HTERT RPE-1 (cell line): ENCODE measurements around the gene EGLN1.

Experiments used
- in situ Hi-C: fragments of 300-500 bp; cut with MboI; formaldehyde crosslinking; loops from 4 replicates; pipeline ENCODE4 v1.14.3; 2020; ENCODE audit warnings: low sequenced_read_pairs

Gene EGLN1

GRCh38 chr1:231421546-231421970 lies 529 bp downstream of the EGLN1 start:
- in situ Hi-C loops = no loop called here

- in situ Hi-C loops = no loop called here
Observed at GRCh38 chr1:231420959-231421545, 1.0 kb downstream of the EGLN1 start.

DNA sequence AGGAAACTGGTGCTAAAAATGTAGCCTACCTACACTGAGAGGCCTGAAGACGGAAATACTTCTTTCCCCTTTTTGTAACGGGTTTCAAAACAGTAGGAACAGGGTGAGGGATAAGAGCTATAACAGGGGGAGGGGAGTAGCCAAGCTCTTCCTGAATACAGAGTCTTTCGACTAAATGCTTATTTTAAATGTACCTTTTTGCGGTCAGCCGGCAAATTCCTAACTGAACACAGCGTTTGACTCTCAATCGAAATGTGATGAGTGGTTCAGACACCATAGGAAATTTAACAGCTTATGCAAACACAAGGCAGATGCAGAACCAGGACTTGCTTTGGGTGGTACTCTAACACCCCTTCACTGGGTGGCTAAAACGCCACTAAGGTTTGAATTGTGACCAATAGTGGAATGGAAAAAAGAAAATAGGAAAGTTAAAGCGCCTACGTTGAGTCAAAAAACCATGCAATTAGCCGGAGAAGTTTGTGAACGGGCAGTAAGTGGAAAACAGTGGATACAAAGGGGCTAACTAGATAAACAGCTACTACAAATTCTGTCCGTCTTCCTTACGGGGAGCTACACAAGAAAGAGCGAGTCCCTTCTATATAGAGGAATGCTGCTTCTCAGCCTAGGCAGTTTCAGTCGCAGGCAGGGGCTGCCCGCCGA lies 1.7 kb downstream of the EGLN1 start:
- in situ Hi-C loops = no loop called here

- in situ Hi-C loops = no loop called here
Observed at GRCh38 chr1:231419738-231420298, 2.3 kb downstream of the EGLN1 start.

DNA sequence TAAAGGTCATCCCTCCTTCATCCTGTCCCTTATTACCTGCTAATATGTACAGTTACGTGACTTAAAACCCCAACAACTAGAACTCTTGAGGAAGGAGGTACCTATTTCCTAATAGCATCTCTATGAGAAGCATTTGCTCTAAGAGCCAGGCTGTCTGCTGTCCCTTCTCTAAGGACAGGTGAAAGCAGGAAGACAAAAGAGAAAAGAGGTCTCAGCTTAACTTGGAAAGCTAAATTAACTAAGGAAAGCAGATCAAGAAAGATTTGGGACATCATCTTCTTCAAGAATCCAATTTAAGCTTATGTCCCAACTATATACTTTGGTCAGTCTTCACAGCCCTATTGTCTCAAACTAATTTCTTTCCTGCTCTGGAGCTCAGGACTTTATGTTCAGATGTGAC lies 2.9 kb downstream of the EGLN1 start:
- in situ Hi-C loops = no loop called here

GRCh38 chr1:231418741-231419107 lies 3.4 kb downstream of the EGLN1 start:
- in situ Hi-C loops = no loop called here

DNA sequence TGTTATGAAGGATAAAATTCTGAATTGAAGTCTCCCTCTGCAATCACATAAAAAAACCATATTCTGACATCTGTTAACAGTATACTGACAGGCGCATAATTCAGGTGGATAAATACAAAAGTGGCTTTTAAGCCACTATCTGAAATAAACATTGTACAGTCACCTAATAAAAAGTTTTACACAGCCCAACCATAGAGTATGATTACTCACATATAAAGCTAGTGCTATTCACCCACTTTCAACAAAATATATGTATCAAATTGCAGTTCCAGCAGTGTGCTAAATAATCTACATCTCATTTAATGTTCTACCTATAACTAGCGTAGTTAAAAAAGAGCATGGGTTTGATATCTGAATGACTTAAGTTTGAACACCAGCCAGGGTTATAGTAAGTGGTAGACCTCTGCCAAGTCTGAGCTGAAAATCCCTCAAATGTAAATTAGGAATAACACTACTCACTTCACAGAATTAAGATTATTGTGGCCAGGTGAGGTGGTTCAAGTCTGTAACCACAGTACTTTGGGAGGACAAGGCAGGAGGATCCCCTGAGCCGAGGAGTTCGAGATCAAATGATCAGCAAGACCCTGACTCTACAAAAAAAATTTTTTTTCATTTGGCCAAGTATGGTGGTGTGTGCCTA lies 3.9 kb downstream of the EGLN1 start:
- in situ Hi-C loops = no loop called here

DNA sequence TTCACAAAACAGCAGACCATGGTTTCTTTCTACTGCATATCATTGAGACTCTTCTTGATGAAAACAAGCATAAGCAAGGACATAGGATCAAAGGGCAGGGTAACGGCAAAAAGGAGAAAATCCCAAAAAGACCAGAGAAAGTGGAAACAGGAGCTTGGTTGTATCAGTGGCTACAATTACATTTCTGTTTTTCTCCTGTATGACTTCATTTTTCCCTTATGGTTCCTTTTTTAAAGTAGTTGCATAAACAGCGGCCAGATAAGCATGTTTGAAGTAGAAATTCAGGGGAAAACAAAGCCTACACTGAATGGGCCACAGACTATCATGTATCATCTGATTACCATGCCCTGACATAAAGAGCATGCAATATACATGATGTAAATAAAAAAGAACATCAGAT lies 4.6 kb downstream of the EGLN1 start:
- in situ Hi-C loops = no loop called here

DNA sequence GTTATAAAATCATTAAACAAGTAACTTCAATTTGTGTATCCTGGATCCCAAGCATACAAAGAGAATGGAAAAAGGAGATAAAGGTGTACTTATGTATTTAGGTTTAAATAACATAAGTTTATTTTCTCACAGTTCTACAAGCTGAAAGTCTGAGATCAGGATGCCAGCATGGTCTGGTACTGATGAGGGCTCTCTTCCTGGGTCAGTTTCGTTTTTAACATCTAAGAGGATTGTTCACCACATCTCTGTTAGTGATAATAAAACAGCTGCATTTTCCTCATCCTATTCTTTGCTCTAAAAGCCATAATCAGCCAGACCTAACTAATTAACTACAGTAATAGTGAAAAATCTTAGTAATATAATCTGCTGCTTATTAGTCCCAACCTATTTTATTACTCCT lies 5.2 kb downstream of the EGLN1 start:
- in situ Hi-C loops = no loop called here

DNA sequence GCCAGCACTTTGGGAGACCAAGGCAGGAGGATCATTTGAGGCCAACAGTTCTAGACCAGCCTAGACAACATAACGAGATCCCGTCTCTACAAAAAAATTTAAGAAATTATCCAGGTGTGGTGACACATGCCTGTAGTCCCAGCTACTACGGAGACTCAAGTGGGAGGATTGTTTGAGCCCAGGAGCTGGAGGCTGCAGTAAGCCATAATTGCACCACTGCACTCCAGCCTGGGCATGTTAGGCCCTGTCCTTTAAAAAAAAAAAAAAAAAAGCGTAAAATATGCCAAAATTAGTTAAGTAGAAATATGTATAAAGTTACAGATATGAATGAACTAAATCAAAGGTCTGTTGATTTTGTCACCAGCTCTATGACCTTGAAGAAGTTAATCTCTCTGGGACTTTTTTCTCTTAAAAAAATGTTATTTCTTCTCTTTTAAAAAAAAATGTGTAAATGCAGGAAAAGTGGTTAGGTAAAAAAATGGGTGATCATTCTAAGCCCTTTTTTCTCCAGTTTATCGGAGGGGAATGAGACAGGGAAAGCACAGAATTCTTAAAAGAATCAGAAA lies 7.0 kb downstream of the EGLN1 start:
- in situ Hi-C loops = no loop called here

DNA sequence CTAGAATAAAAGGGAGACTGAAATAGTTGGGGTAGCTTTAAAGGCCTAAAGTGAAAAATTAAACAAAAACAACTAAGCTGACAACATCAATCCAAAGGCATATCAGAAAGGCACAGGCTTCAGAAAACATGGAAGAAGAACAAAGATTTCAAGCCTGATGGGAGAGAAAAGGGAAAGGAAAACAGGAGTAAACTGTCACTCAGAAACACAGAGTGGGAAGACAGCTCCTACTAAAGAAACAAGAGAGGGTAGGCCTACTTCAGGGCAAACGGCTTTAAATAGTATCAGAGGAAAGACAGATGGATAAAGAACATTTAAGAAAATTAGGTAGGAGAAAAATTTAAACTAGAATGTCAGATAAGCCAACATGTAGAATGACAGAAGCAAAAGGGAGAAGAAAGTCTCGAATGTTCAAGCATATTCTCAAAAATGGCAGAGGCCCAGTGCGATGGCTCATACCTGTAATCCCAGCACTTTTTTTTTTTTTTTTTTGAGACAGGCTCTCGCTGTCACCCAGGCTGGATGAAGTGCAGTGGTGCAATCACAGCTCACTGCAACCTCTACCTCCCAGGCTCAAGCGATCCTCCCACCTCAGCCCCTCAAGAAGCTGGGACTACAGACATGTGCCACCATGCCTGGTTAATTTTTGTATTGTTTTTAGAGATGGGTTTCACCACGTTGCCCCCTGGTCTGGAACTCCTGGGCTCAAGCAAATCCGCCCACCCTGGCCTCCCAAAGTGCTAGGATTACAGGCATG lies 7.6 kb downstream of the EGLN1 start:
- in situ Hi-C loops = no loop called here

DNA sequence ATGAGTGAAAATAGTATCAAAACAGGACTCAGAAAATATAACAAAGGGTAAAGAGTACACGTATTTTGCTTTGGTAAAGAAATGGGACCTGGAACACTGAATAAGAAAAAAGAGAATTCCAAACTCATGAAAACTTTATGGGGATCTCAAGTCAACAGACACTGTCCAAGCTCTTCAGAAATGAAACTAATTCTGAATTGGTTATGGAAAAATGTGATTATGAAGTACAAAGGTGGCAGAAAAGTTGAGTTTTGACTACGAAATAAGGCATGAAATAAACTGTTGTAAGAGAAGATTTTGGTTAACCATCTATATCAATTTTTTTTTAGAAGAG lies 8.4 kb downstream of the EGLN1 start:
- in situ Hi-C loops = no loop called here

DNA sequence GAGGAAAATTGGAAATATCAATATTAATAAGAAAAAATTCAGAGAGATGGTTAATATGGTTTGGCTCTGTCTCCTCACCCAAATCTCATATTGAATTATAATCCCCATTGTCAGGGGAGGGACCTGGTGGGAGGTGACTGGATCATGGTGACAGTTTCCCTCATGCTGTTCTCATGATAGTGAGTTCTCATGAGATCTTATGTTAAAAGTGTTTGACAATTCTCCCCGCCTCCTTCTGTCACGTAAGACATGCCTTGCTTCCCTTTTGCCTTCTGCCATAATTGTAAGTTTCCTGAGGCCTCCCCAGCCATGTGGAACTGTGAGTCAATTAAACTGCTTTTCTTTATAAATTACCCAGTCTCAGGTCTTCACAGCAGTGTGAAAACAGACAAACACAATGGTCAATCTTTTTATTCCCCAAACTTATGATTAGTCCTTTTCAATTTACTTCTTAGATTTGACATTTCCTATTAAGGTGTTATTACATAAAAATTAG lies 11.0 kb downstream of the EGLN1 start:
- in situ Hi-C loops = no loop called here

DNA sequence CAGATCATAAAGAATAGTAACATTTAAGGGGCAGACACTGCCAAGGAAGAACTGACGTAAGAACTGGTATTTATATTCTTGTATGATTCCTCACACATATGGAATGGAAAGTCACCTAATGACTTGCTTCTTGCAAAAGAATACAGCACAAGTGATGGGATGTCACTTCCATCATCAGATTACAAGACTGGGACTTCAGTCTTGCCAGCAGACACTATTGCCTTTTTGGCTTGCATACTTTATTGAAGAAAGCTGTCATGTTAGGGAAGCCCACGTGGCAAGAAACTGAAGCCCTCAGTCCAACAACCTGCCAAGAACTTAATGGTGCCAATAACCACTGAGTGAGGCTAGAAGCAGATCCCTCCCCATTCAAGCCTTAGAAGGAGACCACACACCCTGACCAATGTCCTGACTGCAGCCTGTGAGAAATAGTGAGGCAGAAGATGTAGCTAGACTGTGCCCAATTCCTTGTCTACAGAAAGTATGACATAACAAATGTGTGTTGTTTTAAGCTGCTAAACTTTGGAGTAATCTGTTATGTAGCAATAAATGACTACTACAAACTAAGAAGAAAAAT lies 12.0 kb downstream of the EGLN1 start:
- in situ Hi-C loops = no loop called here

DNA sequence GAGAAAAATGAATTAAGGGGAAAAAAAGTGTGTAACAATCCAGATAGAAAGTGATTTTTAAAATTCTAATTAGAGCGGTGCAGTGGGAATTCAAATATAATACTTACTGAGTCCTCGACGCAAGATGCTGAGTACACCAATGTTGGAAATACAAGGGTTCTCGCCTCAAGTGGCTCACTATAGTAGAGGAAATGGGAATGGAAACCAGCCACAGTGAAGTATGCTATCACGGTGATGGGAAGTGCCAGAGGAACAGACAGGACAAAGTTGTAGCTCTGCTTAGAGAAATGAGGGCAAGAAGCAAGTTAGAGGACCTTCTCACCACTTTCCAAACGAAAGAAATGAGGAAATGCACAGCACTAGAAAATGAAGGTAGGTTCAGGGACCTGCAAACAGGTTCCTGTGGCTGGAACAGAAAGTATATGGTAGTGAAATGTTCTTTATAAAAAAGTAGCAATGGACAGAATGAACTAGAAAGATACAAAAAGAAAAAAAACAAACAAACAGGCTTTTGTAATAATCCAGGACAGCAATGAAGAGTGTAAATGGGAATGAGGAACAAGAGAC lies 13.5 kb downstream of the EGLN1 start:
- in situ Hi-C loops = no loop called here

DNA sequence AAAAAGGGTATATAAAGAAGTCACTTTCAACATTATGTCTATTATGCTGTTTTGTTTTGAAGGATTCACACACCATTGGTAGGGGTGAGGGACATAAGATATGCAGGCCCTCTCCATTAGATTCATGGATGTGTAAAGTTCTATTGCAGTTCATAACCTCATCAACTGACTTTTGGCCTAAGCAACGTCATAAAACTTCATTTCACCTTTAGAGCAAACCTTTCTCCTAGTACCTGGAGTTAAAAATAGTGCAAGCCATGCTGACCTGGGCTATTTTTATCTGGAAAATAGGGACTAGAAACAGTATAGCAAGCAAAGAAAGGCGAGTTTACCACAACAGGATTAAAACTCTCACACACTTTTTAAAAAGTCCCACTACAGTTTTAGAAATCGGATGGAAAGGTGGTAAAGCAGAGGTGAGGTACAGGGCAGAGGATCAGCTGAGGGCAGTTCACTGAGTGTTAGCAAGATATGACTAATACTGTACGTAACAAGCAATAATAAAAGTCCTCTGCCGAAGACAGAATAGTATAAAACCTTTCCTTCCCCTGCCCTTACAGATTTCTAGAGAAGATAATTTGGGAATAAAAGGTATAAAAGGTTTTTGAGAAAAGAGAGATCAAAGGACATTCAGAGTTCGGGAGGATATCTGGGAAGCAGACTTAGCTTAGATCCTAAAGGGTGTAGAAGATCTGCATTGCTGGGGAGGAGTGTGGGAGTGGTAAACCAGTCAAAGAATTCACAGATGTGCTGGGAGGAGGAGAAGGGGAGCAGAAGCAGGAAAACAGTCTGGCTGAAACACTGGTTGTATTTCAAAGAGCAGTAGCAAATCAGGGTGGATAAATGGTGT lies 14.3 kb downstream of the EGLN1 start:
- in situ Hi-C loops = no loop called here

DNA sequence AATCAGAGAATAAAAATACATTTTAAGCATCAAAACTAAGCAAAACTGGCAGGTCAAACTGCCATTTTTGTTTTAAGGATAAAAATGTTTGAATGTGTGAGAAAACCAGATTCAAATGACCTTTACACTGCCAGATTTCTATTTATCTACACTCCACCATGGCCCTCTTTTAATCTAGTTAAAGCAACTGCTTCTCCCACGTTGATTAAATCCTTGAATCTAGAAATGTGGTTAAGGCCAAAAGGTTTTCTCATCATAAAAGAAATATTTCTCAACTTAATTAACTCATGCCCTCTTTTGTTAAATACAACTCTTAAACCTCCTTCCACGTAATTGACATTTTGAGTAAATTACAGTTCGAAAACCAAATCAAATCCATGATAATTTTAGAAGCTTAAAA lies 15.0 kb downstream of the EGLN1 start:
- in situ Hi-C loops = no loop called here

DNA sequence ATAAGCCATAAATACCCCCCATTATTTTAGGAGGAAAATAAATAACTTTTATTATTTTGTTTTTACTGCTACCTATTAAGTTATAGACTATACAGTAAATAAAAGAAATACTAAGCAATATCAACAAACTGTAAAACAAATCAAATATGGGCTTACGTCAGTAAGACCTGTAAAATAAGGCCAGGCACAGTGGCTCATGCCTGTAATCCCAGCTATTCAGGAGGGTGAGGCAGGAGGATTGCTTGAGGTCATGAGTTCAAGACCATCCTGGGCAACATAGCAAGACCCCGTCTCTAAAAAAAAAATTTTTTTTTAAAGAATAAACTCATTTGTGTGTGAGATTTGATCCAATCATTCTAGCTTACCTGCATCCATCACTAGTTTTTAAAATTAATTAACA lies 17.8 kb downstream of the EGLN1 start:
- in situ Hi-C loops = no loop called here

DNA sequence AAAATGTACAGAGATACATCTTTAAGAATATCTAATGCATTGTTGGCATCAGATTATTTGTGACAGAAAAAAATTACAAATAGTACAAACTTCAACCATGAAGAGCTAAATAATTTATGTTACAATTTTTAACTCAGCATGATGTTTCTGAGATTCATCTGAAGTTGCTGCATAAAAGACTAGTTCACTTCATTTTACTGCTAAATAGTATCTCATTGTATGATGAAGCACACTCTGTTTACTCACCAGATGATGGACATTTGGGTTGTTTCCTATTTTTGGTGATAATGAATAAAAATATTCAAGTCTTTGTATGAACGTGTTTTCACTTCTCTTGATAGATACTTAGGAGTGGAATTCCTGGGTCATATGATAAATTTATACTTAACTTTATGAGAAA lies 20.6 kb downstream of the EGLN1 start:
- in situ Hi-C loops = no loop called here
